GM12875 (cell line): ENCODE results near the gene CLECL1.
"Not testable (repeated sequence)": the region's sequence is repeated elsewhere in the genome, so short reads cannot be mapped to it uniquely, and the experiment has no call there.

Experiments used
- H3K4me3 ChIP-seq: one replicate; pipeline ENCODE4 v1.5.1; 2011; ENCODE audit warnings: low read depth, low read length, control low read depth
- TF ChIP-seq, protein P1 (sequence below): IDR thresholded peaks from 2 replicates; pipeline ENCODE4 v1.5.1; 2011; ENCODE audit warnings: low read depth, mild to moderate bottlenecking, control low read depth, inconsistent platforms, low read length, moderate library complexity, borderline replicate concordance; ENCODE audit not compliant: insufficient read depth

Gene CLECL1

DNA sequence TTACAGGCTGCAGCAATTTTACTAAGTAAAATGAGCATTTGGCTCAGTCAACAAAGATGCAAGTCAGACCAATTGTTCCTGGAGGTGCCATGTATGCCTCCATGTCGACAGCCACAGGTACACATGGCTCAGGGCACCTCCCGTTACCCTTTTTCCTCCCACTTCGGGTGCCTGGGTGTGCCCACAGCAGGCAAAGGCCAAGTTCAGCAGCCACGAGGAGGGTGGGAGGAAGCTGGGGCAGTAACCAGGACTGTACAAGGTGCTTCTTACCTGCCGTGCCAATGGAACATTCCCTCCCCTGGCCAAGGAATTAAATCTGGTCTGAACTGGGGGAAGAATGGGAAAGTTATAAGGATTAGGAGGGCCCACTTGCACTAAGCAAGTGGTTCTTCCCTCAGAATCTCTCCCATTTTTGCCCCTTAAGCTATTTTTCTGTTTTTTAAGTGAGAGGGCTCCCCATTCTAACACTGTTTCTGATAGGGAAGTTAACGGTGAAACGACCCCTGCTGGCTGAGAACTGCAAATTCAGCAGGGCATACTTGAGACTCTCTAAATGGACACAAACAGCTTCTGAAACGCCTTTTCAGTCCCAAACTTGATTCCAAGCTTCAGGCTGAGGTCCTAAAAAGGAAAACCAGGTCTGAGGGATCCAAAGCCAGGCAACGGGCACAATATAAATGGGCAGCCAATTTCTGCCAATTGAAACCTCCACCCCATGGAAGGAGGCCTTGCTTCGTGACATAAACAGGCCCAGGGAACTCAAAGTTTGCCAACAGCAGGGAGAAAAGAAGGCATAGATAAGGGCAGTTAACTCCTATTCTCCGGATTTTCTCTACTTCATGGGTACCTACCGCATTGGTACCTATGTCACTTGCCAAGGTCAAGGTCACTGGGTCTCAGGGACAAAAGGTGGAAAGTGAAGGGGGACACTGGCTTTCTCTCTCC, 24.8 kb downstream of the CLECL1 start:
- H3K4me3 ChIP-seq: no peak overlapping the region
- TF ChIP-seq, protein P1, sequence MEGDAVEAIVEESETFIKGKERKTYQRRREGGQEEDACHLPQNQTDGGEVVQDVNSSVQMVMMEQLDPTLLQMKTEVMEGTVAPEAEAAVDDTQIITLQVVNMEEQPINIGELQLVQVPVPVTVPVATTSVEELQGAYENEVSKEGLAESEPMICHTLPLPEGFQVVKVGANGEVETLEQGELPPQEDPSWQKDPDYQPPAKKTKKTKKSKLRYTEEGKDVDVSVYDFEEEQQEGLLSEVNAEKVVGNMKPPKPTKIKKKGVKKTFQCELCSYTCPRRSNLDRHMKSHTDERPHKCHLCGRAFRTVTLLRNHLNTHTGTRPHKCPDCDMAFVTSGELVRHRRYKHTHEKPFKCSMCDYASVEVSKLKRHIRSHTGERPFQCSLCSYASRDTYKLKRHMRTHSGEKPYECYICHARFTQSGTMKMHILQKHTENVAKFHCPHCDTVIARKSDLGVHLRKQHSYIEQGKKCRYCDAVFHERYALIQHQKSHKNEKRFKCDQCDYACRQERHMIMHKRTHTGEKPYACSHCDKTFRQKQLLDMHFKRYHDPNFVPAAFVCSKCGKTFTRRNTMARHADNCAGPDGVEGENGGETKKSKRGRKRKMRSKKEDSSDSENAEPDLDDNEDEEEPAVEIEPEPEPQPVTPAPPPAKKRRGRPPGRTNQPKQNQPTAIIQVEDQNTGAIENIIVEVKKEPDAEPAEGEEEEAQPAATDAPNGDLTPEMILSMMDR: peak; percentile 78

DNA sequence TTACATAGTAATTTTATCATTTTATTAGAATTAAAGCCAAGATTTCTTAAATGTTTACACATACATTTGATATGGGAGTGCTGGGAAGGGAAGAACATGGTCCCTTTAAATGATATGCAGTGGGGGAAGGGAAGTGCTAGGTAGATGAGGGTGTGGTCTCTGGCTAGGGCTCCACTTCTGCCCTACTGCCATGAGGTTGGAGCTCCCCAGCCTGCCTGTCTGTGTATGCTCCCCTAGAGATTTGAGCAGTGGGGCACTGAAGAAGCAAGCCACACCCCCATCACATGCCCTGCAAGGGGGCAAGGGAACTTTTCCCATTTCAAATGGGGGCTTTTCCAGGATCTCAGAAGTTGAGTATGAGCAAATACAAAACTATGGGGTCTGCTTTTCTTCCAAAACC, 25.5 kb downstream of the CLECL1 start:
- TF ChIP-seq, protein P1: no peak
- H3K4me3 ChIP-seq: no peak overlapping the region

DNA sequence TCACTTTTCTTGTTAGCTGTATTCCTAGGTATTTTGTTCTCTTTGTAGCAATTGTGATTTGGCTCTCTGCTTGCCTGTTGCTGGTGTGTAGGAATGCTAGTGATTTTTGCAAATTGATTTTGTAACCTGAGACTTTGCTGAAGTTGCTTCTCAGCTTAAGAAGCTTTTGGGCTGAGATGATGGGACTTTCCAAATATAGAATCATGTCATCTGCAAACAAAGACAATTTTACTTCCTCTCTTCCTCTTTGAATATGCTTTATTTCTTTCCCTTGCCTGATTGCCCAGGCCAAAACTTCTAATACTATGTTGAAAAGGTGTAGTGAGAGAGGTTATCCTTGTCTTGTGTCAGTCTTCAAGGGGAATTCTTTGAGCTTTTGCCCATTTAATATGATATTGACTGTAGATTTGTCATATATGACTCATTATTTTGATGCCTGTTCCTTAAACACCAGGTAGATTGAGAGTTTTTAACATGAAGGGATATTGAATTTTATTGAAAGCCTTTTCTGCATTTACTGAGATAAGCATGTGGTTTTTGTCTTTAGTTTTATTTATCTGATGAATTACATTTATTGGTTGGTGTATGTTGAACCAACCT, 26.7 kb downstream of the CLECL1 start:
- no peak overlapping the region for H3K4me3 ChIP-seq
- TF ChIP-seq, protein P1: no peak

DNA sequence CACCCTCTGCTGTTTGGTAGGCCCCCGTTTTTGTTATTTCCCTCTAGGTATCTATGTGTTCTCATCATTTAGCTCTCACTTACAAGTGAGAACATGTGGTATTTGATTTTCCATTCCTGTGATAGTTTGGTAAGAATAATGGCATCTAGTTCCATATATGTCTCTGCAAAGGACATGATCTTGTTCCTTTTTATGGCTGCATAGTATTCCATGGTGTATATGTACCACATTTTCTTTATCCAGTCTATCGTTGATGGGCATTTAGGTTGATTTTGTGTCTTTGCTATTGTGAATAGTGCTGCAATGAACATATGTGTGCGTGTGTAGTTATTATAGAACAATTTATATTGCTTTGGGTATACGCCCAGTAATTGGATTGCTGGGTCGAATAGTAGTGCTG, 28.3 kb downstream of the CLECL1 start:
- H3K4me3 ChIP-seq: not testable (repeated sequence)

DNA sequence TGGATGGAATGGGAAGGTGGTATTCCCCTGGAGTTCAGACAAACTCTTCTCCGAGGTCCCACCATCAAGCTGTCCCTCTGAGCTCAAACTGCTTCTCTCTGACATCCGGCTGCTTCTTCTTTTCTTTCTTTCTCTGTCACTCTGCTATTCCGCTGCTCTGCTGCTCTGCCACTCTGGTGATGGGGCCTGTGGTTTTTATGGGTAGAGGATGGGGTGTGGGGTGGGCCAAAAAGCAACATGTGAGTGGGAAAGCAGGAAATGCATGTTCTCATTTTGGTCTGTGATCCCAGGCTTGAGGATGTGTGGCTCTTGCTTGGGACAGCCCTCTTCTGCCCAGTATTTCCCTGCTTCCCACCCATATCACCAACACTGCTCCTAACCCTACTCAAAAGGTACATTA, 30.6 kb downstream of the CLECL1 start:
- TF ChIP-seq, protein P1: no peak
- no peak overlapping the region for H3K4me3 ChIP-seq

DNA sequence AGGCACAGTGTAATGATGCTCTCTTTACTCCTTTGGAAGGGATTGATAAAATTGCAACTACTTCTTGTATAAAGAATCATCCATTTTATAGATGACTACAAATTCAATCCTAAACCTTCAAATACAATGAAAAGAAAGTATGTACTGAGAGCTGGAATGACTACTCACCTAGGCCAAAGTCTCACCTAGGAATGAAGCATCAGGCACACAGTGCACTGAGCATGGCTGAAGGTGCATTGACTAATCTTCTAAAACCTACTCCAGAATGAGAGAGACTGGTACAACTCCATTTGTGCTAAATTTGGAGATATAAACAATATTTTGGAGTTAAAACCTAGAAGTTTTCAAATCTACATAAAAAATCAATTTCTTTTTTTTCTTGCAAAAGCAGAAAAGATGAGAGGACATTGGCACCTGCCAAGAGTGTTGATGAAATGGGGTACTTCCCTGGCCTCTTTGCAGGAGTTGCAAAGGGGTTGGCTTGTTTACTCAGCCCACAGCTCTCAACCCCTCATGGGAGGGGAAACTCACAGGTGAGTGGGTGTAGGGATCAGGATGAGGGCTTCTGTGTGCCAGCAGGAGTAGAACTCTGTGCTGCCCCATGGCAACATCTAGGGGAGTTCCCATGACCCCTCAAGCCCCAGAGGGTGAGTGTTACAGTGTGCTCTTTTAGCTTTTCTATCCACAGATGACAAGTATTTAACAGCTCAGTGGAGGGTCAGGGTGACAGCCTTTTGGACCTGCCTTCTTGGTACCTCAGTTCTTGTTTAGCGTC, 31.3 kb downstream of the CLECL1 start:
- TF ChIP-seq, protein P1: no peak
- H3K4me3 ChIP-seq: no peak overlapping the region

DNA sequence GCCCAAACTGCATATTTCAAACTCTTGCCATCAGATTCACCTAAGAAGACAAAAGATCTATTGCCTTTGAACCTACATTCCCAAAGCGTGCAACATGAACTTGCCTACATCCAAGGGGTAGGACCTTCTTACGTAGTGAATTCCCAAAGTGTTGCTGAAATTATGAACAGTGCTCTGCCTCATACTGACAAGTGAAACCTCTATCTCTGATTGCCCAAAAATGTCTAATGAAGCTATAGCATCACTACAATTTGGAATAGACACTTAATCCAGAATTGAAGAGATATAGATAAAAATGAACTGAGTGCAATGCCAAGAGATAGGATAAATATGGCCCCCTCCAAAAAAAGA, 32.3 kb downstream of the CLECL1 start:
- TF ChIP-seq, protein P1: no peak

More for the DNA sequence above, 32.3 kb downstream of the CLECL1 start:
- H3K4me3 ChIP-seq: no peak overlapping the region
